Measurements from ENCODE around the gene GNRHR.
A peak's percentile ranks its signal among the peaks of the same experiment; 100 is the strongest.
"Not testable (repeated sequence)": the region's sequence is repeated elsewhere in the genome, so short reads cannot be mapped to it uniquely, and the experiment has no call there.

GNRHR gene, protein sequence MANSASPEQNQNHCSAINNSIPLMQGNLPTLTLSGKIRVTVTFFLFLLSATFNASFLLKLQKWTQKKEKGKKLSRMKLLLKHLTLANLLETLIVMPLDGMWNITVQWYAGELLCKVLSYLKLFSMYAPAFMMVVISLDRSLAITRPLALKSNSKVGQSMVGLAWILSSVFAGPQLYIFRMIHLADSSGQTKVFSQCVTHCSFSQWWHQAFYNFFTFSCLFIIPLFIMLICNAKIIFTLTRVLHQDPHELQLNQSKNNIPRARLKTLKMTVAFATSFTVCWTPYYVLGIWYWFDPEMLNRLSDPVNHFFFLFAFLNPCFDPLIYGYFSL

DNA sequence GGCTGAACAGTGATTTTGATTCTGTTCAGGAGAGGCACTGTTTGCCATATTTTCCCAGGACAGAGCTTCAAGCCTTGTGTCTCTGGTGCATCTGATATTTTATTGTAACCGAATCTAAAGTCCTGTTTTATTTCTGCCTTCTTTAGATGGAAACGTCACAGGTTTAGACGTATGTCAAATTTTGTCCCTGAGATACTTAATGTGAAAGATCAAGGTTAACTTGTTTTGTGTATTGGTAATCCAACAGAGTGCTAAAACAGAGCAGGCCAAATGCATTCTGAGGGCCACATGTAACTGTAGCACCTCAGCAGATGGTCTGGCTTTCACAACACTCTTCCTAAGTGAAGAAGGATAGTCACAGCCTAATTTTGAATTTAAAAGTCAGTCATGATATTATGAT lies at the start of gene GNRHR:
GNRHR (minus strand) TSS at position 101 of the 400 bp plus-strand sequence; CDS start at position 48, 53 bp downstream.
- no peak for DNase-seq

DNA sequence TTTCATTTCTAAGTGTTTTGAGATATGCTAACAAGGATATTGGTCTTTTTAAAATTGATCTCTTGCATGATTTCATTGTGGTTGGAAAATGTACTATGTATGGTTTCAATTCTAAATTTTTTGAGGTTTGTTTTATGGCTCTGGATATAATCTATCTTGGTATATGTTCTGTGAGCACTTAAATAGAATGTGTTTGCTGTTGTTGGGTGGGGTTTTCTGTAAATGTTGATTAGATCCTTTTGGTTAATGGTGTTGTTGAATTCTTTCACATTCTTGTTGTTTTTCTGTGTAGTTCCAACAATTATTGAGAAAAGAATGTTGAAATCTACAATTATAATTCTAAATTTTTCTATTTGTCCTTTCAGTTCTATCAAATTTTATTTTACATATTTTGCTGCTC lies 42.6 kb upstream of the GNRHR start:
- no peak for DNase-seq

DNA sequence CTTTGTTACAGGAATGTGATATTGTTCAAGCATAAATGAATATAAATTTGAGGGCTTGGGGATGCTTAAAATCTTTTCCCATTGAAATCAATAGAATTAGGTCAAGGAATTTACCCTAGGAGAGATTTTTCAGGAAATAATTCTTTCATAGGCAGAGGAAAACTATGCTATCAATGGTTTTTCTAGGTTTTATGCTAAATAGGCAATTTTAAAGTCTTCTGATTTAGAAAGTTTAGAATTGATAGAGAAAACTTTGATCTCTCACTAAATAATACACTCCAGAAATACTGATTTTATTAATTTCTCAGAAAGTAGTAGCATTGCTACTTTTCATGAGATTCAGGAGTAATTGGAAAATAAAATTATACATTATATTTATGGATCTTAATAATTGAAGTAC lies 36.5 kb upstream of the GNRHR start:
- no peak for DNase-seq

DNA sequence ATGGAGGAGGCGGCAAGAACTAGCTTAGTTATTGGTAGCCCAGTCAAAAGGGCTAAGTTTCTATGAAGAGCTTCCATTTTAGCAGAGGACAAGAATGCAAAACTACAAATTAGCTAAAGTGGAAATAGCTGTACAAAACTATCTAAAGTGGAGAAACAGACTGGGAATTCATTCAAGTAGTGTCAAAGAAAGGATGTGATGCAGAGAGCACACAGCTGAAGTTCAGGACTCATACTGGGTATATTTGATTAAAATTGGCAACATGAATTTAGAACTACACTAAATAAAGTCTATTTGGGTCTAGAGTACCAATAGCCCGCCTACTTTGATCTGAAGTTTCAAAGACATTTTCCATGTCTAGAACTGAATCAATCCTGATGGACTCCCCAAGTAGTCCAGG lies 33.1 kb upstream of the GNRHR start:
- no peak for DNase-seq

DNA sequence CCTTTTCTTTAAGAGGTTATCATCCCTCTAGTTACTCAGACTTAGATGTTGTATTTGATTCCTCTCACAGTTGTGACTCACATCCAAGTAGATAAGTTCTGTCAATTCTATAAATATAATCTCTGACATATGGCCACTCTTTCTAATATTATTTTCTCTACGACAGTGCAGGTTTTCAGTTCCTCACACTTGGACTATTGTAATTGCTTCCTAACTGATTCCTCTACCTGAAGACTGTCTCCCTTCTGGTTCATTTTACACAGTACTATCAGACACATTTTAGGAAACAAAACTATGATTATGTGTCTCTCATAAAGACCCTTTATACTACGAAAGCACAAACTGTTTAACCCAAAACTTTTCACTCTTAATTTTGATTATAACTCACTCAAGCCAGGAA lies 31.3 kb upstream of the GNRHR start:
- no peak for DNase-seq

DNA sequence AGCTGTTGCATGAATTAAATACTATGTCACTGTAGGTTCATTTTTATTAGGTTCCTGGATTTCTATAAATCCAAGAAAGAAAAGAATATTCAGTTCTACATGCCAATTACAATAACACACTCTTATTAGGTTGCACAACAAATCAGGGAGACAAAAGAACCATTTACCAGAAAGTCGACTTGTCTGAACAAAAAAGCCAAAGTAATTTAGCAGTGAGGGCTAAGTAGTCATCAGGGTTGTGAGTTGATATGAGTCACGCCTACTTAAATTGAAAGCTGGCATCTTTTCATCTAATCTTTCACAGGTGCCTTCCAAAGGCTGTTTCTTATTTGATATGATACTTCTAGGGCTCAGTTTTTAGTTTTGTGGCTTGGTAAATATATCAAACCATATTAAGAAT lies 25.4 kb upstream of the GNRHR start:
- no peak for DNase-seq

DNA sequence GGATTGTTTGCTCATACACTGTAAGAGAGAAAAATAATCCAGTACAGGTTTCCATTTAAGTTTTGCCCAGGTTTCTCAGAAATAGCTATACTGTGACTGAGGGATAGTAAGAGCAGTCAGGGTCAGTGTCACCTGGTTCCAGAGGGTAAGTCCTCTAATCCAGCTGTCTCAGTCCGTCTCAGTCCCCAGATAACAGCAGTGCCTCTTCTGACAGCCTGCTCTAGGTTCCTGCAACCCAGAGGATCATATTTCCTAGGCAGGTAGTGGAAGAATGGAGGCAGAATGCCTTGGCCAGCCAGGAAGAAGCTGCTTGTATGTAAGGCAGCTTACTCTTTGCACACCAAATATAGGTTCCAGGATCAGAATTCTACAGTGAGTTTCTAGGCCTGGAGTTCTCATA lies 22.6 kb upstream of the GNRHR start:
- DNase-seq, result no peak

DNA sequence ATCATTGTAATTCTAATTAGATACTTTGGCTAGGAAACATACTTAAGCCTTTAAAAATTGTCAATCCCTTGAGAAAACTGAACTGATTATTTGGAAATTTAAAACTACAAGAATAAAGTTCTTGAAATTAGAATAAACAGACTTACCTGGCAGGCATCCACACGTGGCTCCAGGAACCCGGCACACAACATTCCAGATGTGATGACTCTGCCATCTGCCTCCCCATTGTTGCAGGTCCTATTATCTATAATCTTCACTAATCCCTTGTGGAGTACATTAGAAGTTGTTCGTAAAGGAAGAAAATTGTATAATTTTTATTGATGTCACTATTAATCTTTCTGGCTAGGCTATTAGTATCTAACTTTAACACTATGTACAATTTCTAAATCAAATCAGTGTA lies 16.2 kb upstream of the GNRHR start:
- DNase-seq, result no peak

DNA sequence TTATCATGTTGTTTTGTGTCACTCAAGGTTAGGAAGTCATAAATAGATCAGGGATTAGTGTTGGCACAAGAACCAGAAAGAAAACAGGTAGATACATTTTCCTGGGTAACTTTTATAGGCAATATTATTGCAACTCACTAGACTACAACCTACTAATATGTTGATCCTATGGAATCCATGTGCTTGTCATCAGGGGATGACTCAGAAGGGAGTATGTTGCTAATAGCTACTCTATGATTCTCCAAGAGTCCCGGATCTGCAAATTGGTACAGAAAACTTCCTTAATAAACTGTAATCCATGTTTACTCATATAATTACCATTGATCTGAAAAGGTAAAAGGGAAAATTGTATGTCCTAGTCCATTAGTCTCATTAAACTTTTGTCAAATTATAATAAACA lies 11.7 kb upstream of the GNRHR start:
- DNase-seq, result no peak

DNA sequence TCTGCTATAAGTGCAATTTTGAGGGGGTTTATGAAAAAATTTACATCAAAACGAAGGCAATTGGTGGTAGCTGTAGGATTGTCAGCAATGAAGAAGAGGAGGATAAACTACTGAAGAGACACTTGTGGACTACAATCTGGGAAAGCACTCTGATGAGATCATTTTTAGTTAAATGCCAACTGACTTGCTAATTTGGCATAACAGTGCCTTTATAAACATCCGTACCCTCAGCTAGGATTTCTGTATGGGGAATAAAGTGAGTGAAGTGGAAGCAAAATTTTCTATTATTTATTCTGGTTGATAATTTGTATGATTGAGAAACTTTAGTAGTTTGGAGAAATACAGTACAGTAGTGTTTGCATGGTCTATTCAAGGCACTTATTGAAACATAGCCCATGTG lies 11.2 kb upstream of the GNRHR start:
- DNase-seq, result no peak

DNA sequence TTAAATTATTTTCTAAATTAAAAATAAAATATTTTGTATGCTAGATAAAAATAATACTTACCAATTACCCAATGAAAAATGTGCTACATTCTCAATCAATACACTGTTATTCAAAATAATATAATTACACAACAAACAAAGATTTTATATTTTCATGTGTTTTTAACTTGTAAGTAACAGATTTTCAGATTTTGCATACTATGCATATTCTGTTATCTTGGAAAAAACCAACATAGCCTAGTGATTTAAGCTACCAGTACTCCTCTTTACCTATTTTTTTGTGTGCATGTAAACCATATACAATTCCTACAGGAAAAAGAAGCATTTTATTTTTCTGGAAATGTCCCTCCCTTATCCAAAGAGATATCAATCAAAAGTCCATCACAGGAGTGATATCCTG lies 10.0 kb upstream of the GNRHR start:
- DNase-seq, result no peak

DNA sequence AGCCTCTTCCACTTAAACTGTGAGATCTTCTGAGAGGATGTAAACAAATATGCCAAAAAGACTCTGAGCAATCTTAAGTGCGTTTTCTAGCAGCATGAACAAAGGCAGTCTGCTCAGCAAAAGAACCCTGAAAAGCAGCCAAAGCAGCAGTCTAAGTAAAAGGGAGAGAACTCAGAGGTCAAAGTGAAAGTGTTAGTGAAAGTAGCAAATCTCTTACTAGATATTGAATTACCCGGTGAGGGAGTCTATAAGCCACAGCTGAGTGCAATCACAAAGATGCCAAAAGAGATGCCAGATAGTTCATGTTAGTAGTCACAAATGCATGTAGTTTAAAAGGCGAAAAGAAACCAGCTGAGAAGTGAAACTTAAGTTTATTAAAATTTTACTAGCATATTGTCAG lies 7.9 kb upstream of the GNRHR start:
- DNase-seq, result no peak

DNA sequence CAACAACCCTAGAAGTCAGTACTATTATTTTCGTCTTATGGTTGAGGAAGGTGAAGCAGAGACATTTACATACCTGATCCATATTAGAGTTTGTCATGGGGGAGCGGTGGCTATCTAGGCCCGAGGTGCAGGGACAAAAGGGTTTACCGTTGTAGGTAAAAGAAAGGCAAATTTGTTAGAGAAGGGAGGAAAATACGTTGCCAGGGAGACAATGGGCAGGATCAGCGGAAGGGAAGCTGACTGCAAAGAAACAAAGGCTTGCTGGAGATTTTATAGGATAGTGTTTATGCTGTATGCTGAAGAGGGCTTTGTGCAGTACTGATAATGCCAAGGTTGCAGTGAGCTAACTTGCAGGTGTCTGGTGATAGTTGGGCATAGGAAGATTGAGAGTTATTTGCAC lies 2.8 kb upstream of the GNRHR start:
- peak; percentile 28 for DNase-seq

DNA sequence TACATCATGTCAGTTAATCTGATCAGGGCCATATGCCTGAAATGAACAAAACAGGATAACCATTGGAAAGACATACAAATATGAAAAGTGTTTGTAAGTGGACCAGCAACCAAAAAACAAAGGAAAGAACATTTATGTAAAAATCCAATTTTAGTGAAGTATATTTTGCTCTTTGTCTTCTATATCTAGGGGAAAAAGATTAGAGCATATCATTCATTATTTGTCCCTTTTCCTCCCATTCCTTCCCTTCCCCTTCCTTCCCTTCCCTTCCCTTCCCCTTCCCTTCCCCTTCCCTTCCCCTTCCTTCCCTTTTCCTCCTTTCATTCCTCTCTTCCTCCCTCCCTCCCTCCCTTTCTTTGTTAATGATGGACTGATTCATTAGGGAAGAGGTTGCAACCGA lies 1.8 kb upstream of the GNRHR start:
- DNase-seq, result no peak

DNA sequence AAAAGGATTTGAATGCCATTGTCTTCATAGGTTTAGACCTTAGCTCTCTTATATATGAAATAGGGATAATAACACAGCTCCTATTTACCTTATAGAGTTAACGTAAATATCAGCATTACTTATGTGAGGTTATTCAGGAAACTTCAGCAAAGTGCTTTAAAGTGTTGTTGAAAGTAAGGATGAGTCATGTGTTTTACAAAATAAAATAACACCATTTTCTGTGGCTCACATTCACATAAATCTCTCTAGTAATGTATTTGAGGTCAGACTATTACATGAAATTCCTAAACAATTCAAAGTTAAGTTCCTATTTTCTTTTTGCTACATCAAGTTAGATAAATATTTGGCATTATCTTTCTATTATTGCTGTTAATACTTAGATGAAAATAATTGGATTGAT lies 2.9 kb downstream of the GNRHR start:
- DNase-seq, result no peak

DNA sequence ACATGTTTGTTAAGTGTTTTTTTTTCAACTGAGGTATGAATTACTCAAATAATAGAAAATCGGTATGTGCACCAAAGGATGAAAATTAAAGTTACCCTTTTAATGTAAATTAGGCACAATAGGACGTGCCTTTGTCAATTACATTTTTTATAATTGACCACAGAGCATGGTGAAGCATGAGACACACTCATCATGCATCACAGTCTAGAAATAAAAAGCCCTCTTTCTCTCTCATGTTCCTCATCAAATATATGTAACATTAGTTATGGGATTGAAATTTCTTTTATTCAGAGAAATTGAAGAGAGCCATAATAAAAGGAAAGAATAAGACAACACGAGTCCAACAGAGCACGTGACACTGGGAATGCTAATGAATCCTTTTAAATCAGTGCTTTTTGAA lies 3.5 kb downstream of the GNRHR start:
- DNase-seq, result no peak

DNA sequence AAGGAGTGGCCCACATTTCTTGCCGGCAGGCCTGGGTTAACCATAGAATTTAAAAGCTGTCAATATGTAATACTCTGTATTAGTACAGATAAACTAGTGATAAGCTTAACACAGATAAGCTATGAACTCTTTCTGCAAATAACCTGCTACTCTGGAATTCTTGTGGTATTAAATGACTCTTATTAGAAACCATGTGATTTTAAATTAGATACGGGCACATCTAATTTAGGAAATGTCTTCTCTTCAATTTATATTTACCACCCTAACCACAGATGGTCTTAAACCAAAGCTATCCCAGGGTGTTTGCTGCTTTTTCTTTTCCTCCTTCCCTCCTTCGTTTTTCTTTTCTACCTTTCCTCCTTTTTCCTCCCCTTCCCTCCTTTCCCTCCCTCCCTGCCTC lies 4.9 kb downstream of the GNRHR start:
- no peak for DNase-seq

DNA sequence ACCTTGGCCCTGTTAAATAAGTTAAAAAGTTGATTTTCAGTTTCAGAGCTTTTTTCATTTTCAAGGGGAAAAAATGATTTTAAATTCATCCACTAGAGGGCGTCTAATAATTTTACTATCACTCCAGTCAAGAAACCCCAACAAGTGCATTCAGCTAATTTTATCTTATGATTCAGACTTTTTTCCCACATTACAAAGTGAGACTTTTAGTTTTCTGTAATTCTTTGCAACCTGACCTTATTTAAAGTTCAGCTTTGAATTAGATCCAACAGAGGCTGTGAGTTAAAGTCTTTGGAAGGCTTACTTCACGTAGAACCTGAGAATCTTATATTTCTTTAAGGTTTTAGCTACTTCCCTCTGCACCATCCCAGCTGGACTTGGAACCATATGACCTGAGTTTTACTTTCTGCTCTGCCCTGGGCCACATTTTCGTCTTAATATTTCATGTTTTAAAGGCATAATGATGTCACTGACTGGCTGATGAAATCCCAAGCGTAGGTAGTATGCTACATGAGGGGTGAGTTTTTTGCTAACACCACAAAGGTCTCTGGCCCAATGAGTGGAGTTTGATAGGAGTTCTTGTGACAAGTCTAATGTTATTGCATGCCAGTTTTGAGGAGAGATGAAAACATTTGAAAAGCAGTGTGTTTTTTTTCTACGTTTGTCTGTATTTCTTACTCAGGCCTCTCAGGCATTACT lies 7.2 kb downstream of the GNRHR start:
- peak; percentile 20 for DNase-seq

DNA sequence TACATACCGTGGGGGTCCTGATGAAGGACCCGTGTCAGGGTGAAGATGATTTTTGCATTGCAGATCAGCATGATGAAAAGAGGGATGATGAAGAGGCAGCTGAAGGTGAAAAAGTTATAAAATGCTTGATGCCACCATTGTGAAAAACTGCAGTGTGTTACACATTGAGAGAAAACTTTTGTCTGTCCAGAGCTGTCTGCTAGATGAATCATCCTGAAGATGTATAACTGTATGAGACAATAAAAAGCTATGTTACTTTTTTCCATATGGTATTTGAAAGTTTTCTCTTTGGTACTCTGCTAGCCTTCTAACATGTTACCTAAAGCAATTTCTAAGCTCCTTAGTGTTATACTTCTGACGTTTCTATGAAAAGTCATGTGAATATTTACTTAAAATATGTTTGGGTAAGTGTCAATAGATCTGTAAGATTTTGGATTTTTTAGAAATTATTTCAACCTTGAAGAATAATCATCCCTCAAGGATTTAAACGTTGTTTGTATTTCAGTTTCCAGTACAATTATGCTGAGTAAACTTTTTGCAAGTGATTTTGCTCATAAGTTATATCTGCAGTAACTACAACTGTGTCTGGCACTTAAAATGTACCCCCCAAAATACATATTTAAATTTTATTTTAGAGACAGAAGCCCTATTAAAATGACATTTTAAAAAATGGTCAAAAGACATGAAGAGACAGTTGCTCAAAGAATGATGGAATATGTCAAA lies 9.5 kb downstream of the GNRHR start:
- no peak for DNase-seq

DNA sequence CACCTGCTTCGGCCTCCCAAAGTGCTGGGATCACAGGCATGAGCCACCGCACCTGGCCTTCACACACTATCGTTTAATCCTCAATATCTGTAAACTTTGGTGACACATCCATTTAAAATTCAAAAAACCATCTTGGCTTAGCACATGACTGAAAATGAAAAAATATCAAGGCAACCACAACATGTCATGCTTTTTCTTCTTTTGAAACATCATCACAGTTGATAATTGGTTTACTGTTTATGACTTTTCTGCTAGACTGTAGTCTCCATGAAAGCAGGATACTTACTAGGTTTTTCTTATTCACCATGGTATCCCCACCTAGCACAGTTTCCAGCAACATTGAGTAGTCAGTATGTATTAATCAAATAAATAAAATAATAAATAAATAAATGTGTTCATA lies 11.0 kb downstream of the GNRHR start:
- no peak for DNase-seq

DNA sequence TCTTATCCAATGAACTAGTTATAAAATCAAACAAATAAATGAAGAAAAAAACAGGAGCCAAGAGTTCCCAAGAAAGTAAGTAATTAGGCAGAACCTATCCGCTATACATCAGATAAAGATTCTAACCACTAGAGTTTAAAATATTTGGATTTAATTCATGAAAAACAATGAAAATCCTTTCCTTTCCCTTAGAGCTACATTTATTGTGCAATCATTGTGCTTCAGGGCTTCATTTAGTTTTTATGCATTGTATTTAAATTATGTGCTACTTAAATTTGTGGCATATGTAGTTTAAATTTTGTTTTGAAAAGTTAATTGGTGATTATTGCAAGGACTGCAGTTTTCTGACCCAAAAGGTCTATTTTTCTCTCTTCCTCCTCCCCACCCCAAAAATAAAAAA lies 17.9 kb downstream of the GNRHR start:
- DNase-seq, result no peak

DNA sequence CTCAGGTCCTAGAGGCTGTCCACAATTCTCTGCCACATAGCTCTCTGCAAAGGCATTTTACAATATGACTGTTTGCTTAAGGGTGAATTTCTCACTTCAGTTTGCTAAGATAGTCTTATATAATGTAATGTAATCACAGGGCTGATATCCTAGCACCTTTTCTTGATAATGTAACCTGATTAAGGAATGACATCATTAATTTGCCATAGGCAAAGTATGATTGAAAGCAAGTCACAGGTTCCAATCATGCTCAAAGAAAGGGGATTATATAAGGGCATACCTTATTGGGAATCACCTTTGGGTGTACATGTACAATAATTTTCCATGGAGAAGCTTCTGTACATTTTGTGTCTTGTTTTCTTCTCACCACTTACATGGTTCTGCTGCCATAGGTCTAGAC lies 18.9 kb downstream of the GNRHR start:
- DNase-seq, result no peak

DNA sequence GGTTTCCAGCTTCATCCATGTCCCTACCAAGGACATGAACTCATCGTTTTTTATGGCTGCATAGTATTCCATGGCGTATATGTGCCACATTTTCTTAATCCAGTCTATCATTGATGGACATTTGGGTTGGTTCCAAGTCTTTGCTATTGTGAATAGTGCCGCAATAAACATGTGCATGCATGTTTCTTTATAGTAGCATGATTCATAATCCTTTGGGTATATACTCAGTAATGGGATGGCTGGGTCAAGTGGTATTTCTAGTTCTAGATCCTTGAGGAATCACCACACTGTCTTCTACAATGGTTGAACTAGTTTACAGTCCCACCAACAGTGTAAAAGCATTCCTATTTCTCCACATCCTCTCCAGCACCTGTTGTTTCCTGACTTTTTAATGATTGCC lies 23.7 kb downstream of the GNRHR start:
- DNase-seq, result not testable (repeated sequence)
